Mesendoderm (in vitro differentiated cells): Measurements from ENCODE around the gene CROCC.

Source experiments
- DNase-seq: peaks from one replicate; pipeline ENCODE4 v3.0.0; 2013
- H2AK5ac ChIP-seq: 2 replicates; pipeline ENCODE4 v1.6.1; 2013; ENCODE audit warnings: low read length, inconsistent platforms
- H2BK120ac ChIP-seq: 2 replicates; pipeline ENCODE4 v1.6.1; 2013; ENCODE audit warnings: low read depth, mild to moderate bottlenecking, low read length, moderate library complexity, mixed read lengths
- H2BK15ac ChIP-seq: replicated peaks from 2 replicates; pipeline ENCODE4 v1.6.1; 2013; ENCODE audit warnings: low read depth, mild to moderate bottlenecking, moderate library complexity
- H2BK5ac ChIP-seq: 2 replicates; pipeline ENCODE4 v1.6.1; 2013; ENCODE audit warnings: low read length, inconsistent platforms
- H3K18ac ChIP-seq: 2 replicates; pipeline ENCODE4 v1.6.1; 2013; ENCODE audit warnings: mild to moderate bottlenecking, low read length, mixed read lengths
- H3K23ac ChIP-seq: one replicate; pipeline ENCODE4 v1.6.1; 2013; ENCODE audit warnings: low read length
- H3K27ac ChIP-seq: 2 replicates; pipeline ENCODE4 v1.5.1; 2013; ENCODE audit warnings: low read depth, mild to moderate bottlenecking, inconsistent platforms, low read length, moderate library complexity
- H3K27me3 ChIP-seq: 2 replicates; pipeline ENCODE4 v1.6.1; 2013; ENCODE audit warnings: low read length, control low read depth, mild to moderate bottlenecking, inconsistent platforms; ENCODE audit not compliant: insufficient read depth, poor library complexity
- H3K36me3 ChIP-seq: 2 replicates; pipeline ENCODE4 v1.6.1; 2013; ENCODE audit warnings: low read length, inconsistent platforms; ENCODE audit not compliant: control insufficient read depth, insufficient read depth
- H3K4ac ChIP-seq: one replicate; pipeline ENCODE4 v1.6.1; 2013; ENCODE audit warnings: low read depth, mild to moderate bottlenecking, low read length, moderate library complexity
- H3K4me1 ChIP-seq: 2 replicates; pipeline ENCODE4 v1.6.1; 2013; ENCODE audit warnings: low read depth, low read length, inconsistent platforms; ENCODE audit not compliant: control insufficient read depth
- H3K4me2 ChIP-seq: 2 replicates; pipeline ENCODE4 v1.6.1; 2013; ENCODE audit warnings: low read length
- H3K4me3 ChIP-seq: 2 replicates; pipeline ENCODE4 v1.5.1; 2013; ENCODE audit warnings: mild to moderate bottlenecking, low read length
- H3K56ac ChIP-seq: one replicate; pipeline ENCODE4 v1.6.1; 2013; ENCODE audit warnings: low read length
- H3K79me1 ChIP-seq: 2 replicates; pipeline ENCODE4 v1.6.1; 2013; ENCODE audit warnings: low read length, inconsistent platforms
- H3K79me2 ChIP-seq: 2 replicates; pipeline ENCODE4 v1.6.1; 2013; ENCODE audit warnings: mild to moderate bottlenecking, low read length; ENCODE audit not compliant: control insufficient read depth, insufficient read depth
- H3K9ac ChIP-seq: 2 replicates; pipeline ENCODE4 v1.6.1; 2013; ENCODE audit warnings: low read length, inconsistent platforms
- H4K5ac ChIP-seq: one replicate; pipeline ENCODE4 v1.6.1; 2013; ENCODE audit warnings: low read length
- H4K8ac ChIP-seq: one replicate; pipeline ENCODE4 v1.6.1; 2013; ENCODE audit warnings: low read depth, mild to moderate bottlenecking, control low read depth, low read length, moderate library complexity
- WGBS: extraction: QIAGEN DNeasy Blood & Tissue Kit; methylation state at CpG from one replicate; pipeline ENCODE4 v1.1.7; 2013; ENCODE audit warnings: low lambda C conversion rate, missing lambda C conversion rate; ENCODE audit not compliant: insufficient coverage; ENCODE audit errors: extremely low coverage; 5-methylcytosine and 5-hydroxymethylcytosine counted together

CROCC gene

DNA sequence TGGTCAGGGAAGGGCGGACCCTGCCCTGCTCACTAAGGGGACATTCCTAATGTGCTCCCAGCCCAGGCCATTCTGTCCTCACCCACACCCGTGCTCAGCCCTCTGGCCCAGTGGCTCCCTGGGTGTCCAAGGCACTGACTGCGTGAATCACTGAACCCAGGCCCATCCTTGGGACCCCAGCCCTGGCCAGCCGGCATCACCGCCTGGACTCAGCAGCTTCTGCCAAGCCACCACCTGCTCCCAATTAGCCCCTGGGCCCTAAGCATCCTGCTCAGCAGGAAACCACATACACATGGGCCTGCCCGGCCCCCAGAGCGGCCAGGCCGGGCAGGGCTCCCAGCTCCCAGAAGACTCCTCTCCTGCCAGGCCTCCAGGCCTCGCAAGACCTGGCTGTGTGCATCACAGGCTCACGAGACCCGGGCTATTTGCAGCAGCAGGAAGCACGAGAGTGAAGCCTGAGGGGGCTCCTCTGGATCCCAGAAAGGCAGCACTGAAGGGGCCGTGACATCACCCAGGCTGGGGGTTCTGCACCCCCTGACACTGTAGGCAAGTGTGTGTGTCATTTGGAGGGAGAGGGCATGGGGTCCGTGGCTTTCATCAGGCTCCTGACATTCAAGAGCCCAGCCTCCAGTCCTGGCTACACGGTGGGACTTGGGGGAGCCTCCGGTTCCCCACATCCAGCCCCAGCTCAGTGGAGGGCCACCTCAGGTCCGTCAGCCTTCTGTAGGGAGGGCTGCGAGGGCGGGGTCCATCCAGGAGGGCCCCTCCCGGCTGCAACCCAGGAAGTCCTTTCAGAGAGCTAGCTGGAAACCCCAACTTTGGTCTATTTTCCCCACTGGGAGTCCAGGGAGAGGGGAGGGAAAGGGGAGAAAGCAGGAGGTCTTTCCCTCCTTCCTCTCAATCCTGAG lies 57.1 kb downstream of the CROCC start:
- H3K27ac ChIP-seq = no peak overlapping the region
- H3K4me3 ChIP-seq = no peak overlapping the region
- H2BK15ac ChIP-seq = no peak overlapping the region
- H4K8ac ChIP-seq = no peak overlapping the region
- peak overlapping the region; percentile 11 for H3K18ac ChIP-seq
- peaks cover 2% of the 10 kb centered on the region for H3K4me1 ChIP-seq
- H2BK5ac ChIP-seq = no peak overlapping the region
- H3K23ac ChIP-seq = no peak overlapping the region
- WGBS = no CpG with 5 or more reads among the region's 20 CpGs
- no peak overlapping the region for H3K4ac ChIP-seq
- no peaks in the 10 kb centered on the region for H3K27me3 ChIP-seq
- H4K5ac ChIP-seq = no peak overlapping the region
- no peak overlapping the region for H2BK120ac ChIP-seq
- H3K79me2 ChIP-seq = peaks cover 10% of the 10 kb centered on the region
- no peak overlapping the region for H2AK5ac ChIP-seq
- H3K9ac ChIP-seq = peak overlapping the region; percentile 90
- peaks cover 10% of the 10 kb centered on the region for H3K79me1 ChIP-seq
- no peaks in the 10 kb centered on the region for H3K36me3 ChIP-seq
- no peak for DNase-seq
- H3K56ac ChIP-seq = peak overlapping the region; percentile 92
- H3K4me2 ChIP-seq = peak overlapping the region; percentile 79

DNA sequence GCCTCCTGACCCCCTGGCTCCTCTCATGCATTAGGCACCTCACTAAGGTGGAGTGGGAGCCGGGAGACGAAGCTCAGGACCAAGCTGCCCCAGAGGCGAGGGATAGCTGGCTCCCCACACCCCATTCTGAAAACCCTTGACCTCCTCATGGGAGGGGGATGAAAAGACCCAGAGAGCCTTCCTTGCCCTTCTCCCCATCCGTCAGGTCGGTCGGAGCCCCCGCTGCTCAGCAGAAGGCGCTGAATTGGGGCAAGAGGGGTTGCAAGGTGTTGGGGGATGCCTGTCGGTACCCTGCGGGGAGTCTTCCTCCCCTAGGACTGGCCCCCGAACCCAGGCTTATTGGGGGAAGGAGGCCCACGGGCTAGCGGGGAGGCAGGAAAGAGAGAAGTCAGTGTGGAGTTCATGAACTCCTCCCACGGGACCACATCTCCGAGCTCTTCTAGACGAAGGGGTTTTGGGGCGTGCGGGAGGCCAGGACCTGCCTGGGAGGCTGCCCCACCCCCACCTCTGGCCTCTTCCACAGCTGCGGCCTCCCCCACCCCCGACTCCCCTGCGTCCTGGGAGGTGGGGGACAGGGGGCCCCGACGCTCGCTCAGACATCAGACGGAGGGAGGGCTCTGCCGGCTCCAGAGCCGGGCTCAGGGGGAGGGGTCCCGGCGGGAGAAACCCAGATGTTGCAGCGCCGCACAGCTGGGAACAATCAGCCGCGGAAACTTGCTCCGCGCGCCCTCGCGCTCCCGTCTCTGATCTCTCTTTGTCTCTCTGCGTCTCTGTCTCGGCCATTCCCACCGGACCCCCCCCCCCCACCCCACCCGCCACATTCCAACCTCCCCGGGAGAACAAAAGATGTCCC lies 58.0 kb downstream of the CROCC start:
- H3K56ac ChIP-seq = peak overlapping the region; percentile 92
- no peaks in the 10 kb centered on the region for H3K36me3 ChIP-seq
- no peak overlapping the region for H3K27ac ChIP-seq
- H3K23ac ChIP-seq = no peak overlapping the region
- peak; percentile 48 for DNase-seq
- no peak overlapping the region for H2BK120ac ChIP-seq
- H3K4me1 ChIP-seq = peaks cover 2% of the 10 kb centered on the region
- peak overlapping the region; percentile 90 for H3K9ac ChIP-seq
- no peak overlapping the region for H2BK5ac ChIP-seq
- peak overlapping the region; percentile 11 for H3K18ac ChIP-seq
- peaks cover 10% of the 10 kb centered on the region for H3K79me2 ChIP-seq
- no peaks in the 10 kb centered on the region for H3K27me3 ChIP-seq
- H2AK5ac ChIP-seq = no peak overlapping the region
- no CpG with 5 or more reads among the region's 44 CpGs for WGBS
- H3K79me1 ChIP-seq = peaks cover 10% of the 10 kb centered on the region
- peak overlapping the region; percentile 95 for H3K4ac ChIP-seq
- no peak overlapping the region for H2BK15ac ChIP-seq
- no peak overlapping the region for H4K5ac ChIP-seq
- peak overlapping the region; percentile 16 for H4K8ac ChIP-seq
- H3K4me2 ChIP-seq = peak overlapping the region; percentile 79
- peak overlapping the region; percentile 95 for H3K4me3 ChIP-seq

DNA sequence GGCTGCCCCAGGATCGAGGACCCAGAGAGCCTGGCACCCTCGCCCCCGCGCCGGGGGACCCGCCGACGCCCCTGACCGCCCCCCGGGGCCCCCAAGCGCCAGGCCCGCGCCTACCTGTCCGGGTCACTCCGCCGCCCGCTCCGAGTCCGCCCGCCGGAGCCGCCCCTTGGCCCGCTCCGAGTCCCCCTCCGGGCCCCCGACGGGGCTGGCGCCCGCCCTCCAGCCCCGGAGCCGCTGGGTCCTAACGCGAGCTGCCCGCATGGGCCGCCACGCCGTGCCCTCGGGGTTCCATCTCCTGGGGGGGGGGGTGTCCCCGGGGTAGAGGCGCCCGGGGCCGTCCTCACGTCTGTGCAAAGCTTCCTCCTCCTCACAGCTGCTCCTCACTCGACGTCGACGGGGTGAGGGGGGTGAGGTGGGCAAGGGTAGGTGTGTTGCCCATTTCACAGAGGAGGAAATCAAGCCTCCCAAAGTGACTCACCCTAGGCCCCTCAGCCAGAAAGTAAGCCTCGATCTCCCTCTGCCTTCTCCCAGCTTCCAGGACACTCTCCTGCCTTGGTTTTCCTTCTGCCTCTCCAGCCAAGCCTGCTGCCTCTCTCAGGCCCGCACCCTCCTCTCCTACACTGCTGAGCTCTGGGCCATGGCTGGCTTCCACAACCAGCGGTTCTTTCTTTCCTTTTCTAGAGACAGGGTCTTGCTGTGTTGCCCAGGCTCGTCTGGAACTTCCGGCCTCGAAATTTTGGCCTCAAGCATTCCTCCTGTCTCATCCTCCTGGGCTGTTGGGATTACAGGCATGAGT lies 58.9 kb downstream of the CROCC start, which contains the start of gene MFAP2:
TSS of gene MFAP2 (minus strand) at position 148 of the 796 bp plus-strand sequence. CDS start 2,347 bp downstream, outside the sequence.
- Histone ChIP-seq H3K36me3 (no peaks in the 10 kb centered on the region), H2AK5ac (no peak within 1 kb of the TSS), H3K4ac (peak within 1 kb of the TSS; percentile 95), H3K23ac (no peak within 1 kb of the TSS), H3K4me3 (peak within 1 kb of the TSS; percentile 95), H3K27ac (peak within 1 kb of the TSS; percentile 21), H2BK120ac (no peak within 1 kb of the TSS), H3K56ac (peak within 1 kb of the TSS; percentile 92), H3K79me2 (peaks cover 10% of the 10 kb centered on the region), H3K27me3 (no peaks in the 10 kb centered on the region), H2BK15ac (peak within 1 kb of the TSS; percentile 21), H3K4me1 (peaks cover 2% of the 10 kb centered on the region), H3K4me2 (peak within 1 kb of the TSS; percentile 79), H3K18ac (peak within 1 kb of the TSS; percentile 11), H2BK5ac (no peak within 1 kb of the TSS), H4K5ac (no peak within 1 kb of the TSS), H3K79me1 (peaks cover 10% of the 10 kb centered on the region), H4K8ac (peak within 1 kb of the TSS; percentile 16), H3K9ac (peak within 1 kb of the TSS; percentile 90)
- no CpG with 5 or more reads among the region's 53 CpGs for WGBS
- peak; percentile 59 for DNase-seq

DNA sequence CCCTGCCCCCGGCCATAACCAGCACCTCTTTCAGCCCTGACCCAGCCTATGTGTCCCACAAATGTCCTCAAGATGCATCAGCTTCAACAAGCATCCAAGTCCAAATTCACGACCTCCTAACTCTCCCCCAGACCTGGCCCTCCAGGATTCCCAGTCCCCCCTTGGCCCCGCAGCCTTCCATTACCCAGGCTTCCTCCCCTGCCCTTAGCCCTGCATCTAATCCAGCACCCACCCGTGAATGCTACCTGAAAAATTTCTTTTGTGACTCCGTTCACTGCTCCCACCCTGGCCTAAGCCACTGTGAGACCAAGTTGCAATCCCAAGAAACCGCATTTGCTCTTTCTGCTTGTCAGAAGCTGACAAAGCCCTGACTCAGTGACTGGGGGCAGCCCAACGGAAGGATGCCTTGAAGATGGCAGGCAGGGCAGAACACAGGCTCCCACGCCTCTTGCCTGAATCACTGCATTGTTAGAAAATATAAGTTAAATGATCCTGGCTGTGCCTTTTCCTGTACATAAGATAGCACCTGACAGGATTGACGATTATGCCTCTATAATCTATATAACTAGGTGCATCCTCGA lies 59.6 kb downstream of the CROCC start:
- H3K23ac ChIP-seq = no peak overlapping the region
- H3K4me1 ChIP-seq = peaks cover 2% of the 10 kb centered on the region
- WGBS = no CpG with 5 or more reads among the region's 10 CpGs
- H4K8ac ChIP-seq = no peak overlapping the region
- no peak overlapping the region for H3K56ac ChIP-seq
- H2AK5ac ChIP-seq = no peak overlapping the region
- no peak overlapping the region for H3K4me3 ChIP-seq
- no peak overlapping the region for H2BK15ac ChIP-seq
- peaks cover 10% of the 10 kb centered on the region for H3K79me2 ChIP-seq
- H3K79me1 ChIP-seq = peaks cover 9% of the 10 kb centered on the region
- no peak overlapping the region for H3K4me2 ChIP-seq
- H2BK5ac ChIP-seq = no peak overlapping the region
- no peak overlapping the region for H3K27ac ChIP-seq
- no peak overlapping the region for H4K5ac ChIP-seq
- H3K18ac ChIP-seq = no peak overlapping the region
- H3K4ac ChIP-seq = no peak overlapping the region
- H3K36me3 ChIP-seq = no peaks in the 10 kb centered on the region
- H2BK120ac ChIP-seq = no peak overlapping the region
- DNase-seq = no peak
- no peaks in the 10 kb centered on the region for H3K27me3 ChIP-seq
- H3K9ac ChIP-seq = no peak overlapping the region

DNA sequence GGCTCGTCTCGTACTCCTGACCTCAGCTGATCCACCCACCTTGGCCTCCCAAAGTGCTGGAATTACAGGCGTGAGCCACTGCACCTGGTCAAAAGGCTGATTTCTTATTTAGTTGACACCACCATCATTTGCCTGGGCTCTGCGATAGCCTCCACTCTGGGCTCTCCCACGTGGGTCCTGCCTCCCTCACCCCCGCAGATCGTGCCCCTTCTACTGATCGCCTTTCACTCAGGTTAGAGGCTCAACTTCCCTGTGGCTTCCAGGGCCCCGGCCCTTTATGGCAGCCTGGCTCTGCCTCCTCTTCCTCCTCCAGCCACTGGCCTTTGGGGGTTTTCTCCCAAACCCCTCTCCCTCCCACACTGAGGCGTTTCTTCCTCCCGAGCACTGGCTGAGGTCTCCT lies 61.2 kb downstream of the CROCC start:
- DNase-seq = no peak
- H4K8ac ChIP-seq = no peak overlapping the region
- no peak overlapping the region for H4K5ac ChIP-seq
- no peak overlapping the region for H3K27ac ChIP-seq
- no peak overlapping the region for H2BK15ac ChIP-seq
- H3K4ac ChIP-seq = no peak overlapping the region
- H3K36me3 ChIP-seq = no peaks in the 10 kb centered on the region
- H3K27me3 ChIP-seq = no peaks in the 10 kb centered on the region
- H3K23ac ChIP-seq = no peak overlapping the region
- H3K4me1 ChIP-seq = peaks cover 2% of the 10 kb centered on the region
- peaks cover 8% of the 10 kb centered on the region for H3K79me1 ChIP-seq
- no peak overlapping the region for H3K4me2 ChIP-seq
- peaks cover 10% of the 10 kb centered on the region for H3K79me2 ChIP-seq
- H3K4me3 ChIP-seq = no peak overlapping the region
- no peak overlapping the region for H2BK120ac ChIP-seq
- no peak overlapping the region for H2AK5ac ChIP-seq
- WGBS = no CpG with 5 or more reads among the region's 11 CpGs
- H3K9ac ChIP-seq = peak overlapping the region; percentile 8
- no peak overlapping the region for H3K56ac ChIP-seq
- no peak overlapping the region for H2BK5ac ChIP-seq
- no peak overlapping the region for H3K18ac ChIP-seq
